UCSD-AML1 (cell line): ENCODE results near the gene AUTS2.
"Not testable (repeated sequence)": the region's sequence is repeated elsewhere in the genome, so short reads cannot be mapped to it uniquely, and the experiment has no call there.

Source experiments
- DNase-seq: peaks from one replicate; lab custom pipeline; 2025; ENCODE audit not compliant: unreplicated experiment; lab: John Stamatoyannopoulos, UW

AUTS2 gene

DNA sequence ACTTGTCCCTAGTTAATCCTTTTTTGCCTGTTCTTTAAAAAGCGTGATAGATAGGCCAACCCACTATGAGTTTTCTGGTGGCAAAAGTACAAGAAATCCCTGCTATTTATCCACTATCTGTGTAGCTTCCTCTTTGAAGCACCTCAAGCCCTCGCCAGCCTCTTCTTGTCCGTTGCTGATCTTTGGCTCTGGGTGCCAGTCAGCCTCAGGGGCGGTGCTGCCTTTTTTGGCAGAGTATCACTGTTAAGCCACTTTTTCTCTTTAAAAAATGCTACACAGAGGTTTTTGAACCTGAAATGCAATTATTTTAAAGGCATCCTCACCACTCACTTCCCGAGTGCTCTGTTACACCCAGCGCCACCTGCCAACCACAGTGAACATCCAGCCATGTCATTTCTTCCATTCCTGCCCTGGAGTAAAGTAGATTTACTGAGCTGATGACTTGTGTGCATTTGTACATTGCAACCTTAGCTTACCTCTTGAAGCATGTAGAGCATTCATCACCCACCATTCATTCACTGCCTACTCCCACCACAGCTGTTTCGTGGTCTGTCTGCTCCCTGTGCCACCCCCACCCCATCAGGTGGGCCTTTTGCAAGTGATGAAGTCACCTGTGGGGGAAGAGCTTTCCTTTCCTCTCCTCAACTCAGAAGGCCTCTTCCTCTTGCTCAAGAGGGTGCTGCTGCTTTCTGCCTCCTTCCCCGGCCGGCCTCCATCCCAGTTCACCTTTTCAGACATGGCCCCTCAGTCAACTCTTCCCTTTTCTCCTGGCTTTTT, 1119.5 kb downstream of the AUTS2 start:
- no peak for DNase-seq

DNA sequence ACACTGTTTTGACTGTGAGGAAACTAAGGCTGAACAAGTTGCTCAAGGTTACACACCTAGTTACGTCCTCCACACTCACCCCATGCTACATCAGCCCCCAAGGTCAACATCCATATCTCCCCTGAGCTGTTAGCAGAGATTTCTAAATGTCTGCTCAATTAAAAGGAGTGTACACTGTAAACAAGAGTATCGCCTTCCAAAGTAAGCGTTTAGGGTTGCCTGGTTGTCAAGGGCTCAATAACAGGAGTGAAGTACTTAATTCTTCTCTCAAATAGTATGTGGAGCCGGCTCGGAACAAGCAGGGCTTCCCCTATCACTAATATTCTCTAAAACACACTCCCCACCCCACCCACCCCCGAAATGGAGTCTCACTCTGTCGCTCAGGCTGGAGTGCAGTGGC, 1120.8 kb downstream of the AUTS2 start:
- DNase-seq, result no peak

- DNase-seq, result no peak
Measured at GRCh38 chr7:70720191-70720873, 1122.1 kb downstream of the AUTS2 start.

DNA sequence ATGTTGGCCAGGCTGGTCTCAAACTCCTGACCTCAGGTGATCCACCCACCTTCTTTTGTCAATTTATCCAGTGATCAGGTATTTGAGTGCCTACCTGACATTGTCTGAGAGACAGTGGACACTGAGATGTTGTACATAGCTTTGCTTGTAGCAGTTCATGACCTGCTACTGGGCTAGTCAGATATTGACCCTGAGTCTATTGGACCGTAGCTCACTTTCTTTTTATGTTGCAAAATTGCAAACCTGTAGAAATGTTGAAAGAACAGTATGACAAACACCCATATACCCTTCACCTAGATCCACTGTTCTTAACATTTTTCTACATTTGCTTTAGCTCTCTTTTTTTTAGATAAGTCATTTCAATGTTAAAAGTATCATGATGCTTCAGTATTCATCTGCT, 1123.2 kb downstream of the AUTS2 start:
- DNase-seq, result no peak

DNA sequence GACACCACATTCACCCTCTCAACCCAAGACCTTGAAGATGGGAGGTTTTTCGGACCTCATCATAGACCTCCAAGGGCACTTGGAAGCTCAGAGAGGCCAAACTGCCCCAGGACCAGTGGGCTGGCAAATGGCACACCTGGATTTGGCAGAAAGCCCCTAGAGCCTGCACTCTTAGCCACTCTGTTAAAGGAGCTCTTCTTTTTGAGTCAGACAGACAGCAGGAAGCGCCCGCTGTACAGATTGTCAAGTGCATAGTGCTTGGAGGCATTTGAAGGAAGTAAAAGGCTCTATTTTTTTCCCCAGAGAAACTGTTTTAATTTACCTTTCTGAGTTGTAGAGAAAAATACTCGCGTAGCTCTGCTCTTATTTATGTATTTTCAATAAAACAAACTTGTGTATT, 1125.1 kb downstream of the AUTS2 start:
- no peak for DNase-seq

GRCh38 chr7:70725448-70725847, 1127.2 kb downstream of the AUTS2 start:
- DNase-seq, result no peak

- DNase-seq, result no peak
Measured at GRCh38 chr7:70726294-70726693, 1128.0 kb downstream of the AUTS2 start.

- no peak for DNase-seq
Measured at GRCh38 chr7:70726951-70727378, 1128.7 kb downstream of the AUTS2 start.

DNA sequence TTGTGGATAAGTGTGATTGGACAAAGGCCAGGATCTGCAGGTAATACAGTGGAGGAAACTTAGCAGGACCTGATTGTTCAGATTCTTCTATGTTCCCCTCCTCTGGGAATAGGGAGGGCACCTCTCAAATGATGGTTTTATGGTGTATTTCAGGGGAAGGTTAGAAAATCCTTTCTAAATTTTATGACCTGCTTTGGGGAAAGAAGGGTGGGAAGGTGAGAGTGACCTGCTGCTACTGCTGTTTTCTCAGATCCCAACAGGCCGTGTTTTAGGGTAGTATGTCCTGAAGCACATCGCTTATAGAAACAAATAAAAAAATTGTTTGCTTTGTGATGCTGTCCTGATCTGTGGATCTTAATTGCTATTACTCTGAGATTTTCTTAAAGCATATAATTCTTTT, 1129.6 kb downstream of the AUTS2 start:
- no peak for DNase-seq

DNA sequence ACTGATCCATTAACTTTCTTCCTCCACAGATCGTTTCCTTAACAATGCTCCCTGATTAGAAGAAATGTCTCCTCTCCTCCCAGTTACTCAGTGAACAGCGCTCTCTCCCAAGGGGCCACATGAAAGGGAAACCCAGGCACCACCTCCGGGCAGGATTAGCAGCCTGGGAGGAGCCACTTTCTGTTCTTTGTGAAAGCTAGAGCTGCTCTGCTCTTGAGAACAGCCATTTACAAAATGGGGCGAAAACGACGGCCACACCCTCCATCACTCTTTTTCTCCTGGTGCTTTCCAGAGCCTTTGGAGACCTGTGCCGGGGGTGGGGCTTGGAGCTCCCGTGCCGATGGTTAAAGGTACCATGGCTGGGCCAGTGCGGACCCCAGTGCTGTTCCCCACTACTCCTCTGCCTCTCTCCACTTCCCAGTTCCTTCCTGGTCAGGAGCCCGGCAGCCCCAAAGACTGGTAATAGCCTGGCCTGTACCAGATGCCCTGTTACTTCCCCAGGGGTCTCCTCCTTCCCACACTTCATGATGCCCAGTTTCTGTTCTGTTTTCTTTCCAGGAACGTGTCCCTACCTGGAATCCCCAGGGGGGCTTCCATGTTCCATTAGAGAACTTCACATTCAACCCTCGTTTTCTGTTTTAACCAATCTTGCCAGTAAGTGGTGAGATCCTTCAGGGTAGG, 1130.7 kb downstream of the AUTS2 start:
- DNase-seq, result no peak

- not testable (repeated sequence) for DNase-seq
Measured at GRCh38 chr7:70729553-70730157, 1131.4 kb downstream of the AUTS2 start.

DNA sequence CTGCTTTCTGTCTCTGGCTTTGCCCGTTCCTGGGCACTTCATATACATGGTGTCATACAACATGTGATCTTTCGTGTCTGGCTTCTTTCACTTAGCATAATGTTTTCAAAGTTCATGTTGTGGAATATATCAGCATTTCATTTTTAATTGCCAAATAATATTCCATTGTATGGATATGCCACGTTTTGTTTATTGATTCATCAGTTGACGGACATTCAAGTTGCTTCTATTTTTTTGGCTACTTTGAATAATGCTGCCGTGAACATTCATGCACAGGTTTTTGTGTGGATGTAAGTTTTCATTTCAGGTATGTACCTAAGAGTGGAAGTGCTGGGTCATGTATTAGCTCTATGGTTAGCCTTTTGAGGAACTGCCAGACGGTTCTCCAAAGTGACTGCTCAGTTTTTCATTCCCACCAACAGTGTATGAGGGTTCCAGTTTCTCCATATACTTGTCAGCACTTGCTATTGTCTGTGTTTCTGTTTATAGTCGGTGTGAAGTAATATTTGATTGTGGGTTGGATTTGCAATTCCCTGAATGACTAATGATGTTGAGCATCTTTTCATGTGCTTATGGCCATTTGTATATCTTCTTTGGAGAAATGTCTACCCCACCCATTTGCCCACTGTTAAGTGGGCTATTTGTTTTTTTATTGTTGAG, 1132.3 kb downstream of the AUTS2 start:
- DNase-seq, result no peak

- DNase-seq, result no peak
Measured at GRCh38 chr7:70733090-70733489, 1134.8 kb downstream of the AUTS2 start.

GRCh38 chr7:70734411-70734810, 1136.1 kb downstream of the AUTS2 start:
- no peak for DNase-seq

DNA sequence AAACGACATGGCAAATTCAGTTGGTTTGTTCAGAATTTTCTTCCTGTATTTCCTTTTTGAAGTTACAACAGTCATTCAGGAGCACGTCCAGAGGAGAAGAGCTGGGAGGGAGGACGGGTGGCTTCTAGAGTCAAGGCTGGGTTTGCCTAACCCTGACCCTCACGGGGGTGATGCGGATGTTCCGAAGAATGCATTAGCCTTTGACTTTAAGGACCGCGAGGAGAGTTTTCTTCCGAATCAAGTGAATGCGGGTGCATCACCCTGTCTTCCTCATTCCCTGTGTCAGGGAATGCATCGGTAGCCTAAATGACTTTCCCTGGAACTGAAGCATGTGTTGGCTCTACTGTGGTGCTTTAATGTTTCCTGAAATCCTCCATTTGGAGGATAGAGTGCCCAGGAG, 1137.0 kb downstream of the AUTS2 start:
- no peak for DNase-seq

- no peak for DNase-seq
Measured at GRCh38 chr7:70736715-70737460, 1138.6 kb downstream of the AUTS2 start.

- no peak for DNase-seq
Measured at GRCh38 chr7:70738151-70738885, 1140.0 kb downstream of the AUTS2 start.

- DNase-seq, result no peak
Measured at GRCh38 chr7:70739646-70740210, 1141.5 kb downstream of the AUTS2 start.

DNA sequence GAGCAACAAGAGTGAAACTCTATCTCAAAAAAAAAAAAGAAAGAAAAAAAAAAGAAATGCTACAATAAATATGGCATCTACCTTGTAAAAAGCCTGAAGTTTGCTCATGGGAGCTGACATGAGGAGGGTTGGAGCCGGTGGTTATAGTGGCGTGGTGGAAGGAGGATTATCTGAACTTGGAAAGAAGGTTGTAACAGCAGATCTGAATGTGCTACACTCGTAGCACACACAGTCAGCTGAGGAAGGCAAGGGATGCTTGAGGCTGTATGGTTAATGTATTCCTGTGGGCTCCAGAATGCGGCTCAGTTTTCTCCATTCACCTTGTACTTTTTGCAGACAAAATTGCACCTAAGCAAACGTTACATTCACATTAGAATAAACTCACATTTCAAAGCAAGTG, 1143.4 kb downstream of the AUTS2 start:
- DNase-seq, result no peak
